ENCODE results near the gene ZNF69.

Gene ZNF69

DNA sequence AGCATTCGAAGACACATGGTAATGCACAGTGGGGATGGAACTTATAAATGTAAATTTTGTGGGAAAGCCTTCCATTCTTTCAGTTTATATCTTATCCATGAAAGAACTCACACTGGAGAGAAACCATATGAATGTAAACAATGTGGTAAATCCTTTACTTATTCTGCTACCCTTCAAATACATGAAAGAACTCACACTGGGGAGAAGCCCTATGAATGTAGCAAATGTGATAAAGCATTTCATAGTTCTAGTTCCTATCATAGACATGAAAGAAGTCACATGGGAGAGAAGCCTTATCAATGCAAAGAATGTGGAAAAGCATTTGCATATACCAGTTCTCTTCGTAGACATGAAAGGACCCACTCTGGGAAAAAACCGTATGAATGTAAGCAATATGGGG, 61.1 kb downstream of the ZNF69 start:
- TF ChIP-seq FOXP2 (optimal IDR thresholded peaks at IDR 0.05; ENCODE audit: borderline replicate concordance, extremely low read depth, extremely low read length, insufficient read depth) (no peak), SIN3A (IDR thresholded peaks at IDR 0.05; ENCODE audit: borderline replicate concordance, insufficient read depth, low read length) (no peak), TAF1 (IDR thresholded peaks at IDR 0.05; ENCODE audit: borderline replicate concordance, insufficient read depth, low read length) (no peak), POLR2AphosphoS5 (IDR thresholded peaks at IDR 0.05; ENCODE audit: low read depth, low read length) (no peak)
- TF ChIP-seq, protein P1, sequence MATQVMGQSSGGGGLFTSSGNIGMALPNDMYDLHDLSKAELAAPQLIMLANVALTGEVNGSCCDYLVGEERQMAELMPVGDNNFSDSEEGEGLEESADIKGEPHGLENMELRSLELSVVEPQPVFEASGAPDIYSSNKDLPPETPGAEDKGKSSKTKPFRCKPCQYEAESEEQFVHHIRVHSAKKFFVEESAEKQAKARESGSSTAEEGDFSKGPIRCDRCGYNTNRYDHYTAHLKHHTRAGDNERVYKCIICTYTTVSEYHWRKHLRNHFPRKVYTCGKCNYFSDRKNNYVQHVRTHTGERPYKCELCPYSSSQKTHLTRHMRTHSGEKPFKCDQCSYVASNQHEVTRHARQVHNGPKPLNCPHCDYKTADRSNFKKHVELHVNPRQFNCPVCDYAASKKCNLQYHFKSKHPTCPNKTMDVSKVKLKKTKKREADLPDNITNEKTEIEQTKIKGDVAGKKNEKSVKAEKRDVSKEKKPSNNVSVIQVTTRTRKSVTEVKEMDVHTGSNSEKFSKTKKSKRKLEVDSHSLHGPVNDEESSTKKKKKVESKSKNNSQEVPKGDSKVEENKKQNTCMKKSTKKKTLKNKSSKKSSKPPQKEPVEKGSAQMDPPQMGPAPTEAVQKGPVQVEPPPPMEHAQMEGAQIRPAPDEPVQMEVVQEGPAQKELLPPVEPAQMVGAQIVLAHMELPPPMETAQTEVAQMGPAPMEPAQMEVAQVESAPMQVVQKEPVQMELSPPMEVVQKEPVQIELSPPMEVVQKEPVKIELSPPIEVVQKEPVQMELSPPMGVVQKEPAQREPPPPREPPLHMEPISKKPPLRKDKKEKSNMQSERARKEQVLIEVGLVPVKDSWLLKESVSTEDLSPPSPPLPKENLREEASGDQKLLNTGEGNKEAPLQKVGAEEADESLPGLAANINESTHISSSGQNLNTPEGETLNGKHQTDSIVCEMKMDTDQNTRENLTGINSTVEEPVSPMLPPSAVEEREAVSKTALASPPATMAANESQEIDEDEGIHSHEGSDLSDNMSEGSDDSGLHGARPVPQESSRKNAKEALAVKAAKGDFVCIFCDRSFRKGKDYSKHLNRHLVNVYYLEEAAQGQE (IDR thresholded peaks at IDR 0.05; ENCODE audit: insufficient read depth in 1 of 2, low read depth in 2 of 2, low read length in 2 of 2) = no peak

DNA sequence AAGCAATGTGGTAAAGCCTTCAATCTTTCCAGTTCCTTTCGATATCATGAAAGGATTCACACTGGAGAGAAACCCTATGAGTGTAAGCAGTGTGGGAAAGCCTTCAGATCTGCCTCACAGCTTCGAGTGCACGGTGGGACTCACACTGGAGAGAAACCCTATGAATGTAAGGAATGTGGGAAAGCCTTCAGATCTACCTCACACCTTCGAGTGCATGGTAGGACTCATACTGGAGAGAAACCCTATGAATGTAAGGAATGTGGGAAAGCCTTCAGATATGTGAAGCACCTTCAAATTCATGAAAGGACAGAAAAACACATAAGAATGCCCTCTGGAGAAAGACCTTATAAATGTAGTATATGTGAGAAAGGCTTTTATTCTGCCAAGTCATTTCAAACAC, 61.6 kb downstream of the ZNF69 start:
- TF ChIP-seq POLR2AphosphoS5 (IDR thresholded peaks at IDR 0.05; ENCODE audit: low read depth, low read length) (no peak), TAF1 (IDR thresholded peaks at IDR 0.05; ENCODE audit: borderline replicate concordance, insufficient read depth, low read length) (no peak), SIN3A (IDR thresholded peaks at IDR 0.05; ENCODE audit: borderline replicate concordance, insufficient read depth, low read length) (no peak)

DNA sequence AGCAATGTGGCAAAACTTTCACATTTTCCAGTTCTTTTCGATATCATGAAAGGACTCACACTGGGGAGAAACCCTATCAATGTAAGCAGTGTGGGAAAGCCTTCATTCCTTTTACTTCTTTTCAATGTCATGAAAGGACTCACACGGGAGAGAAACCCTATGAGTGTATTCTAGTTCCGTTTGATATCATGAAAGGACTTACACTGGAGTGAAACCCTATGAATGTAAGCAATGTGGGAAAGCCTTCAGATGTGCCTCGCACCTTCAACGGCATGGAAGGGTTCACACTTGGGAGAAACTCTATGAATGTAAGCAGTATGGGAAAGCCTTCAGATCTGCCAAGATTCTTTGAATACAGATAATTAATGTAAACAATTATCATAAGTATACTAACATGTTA, 62.7 kb downstream of the ZNF69 start:
- TF ChIP-seq FOXP2 (optimal IDR thresholded peaks at IDR 0.05; ENCODE audit: borderline replicate concordance, extremely low read depth, extremely low read length, insufficient read depth) (no peak), SIN3A (IDR thresholded peaks at IDR 0.05; ENCODE audit: borderline replicate concordance, insufficient read depth, low read length) (no peak), TAF1 (IDR thresholded peaks at IDR 0.05; ENCODE audit: borderline replicate concordance, insufficient read depth, low read length) (no peak), POLR2AphosphoS5 (IDR thresholded peaks at IDR 0.05; ENCODE audit: low read depth, low read length) (no peak)
- TF ChIP-seq, protein P1 (IDR thresholded peaks at IDR 0.05; ENCODE audit: insufficient read depth in 1 of 2, low read depth in 2 of 2, low read length in 2 of 2) = no peak
